ENCODE data around the gene CHL1. TPM values are rescaled to one million over a fixed set of nuclear protein-coding genes. Genes with fewer than 3 reads are reported as not detected.

The CHL1 gene
- total RNA-seq, 4 donors from 2014 or later, result 10.4 to 41.5 (median 25.4) TPM

DNA sequence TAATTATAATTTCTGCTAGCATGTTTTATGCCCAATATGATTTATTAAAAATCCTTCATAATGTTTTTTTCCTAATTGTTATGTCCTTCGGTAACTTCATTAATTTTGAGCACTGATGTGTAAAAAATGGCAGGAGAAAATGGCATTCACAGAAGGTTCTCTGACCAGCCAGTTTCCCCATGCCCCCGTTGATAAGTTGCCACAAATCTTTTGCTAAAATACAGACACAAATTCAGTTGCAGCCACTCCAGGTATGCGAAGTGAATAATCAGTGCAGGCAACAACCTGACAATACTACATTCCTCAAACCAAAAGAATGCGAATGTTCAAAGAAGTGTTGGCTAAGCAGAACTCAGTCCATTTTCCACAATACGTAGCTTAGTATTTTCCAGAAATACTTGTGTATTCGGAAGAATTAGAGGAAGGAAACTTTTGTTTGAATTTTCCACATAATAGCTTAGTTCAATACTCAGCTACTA is 32.7 kb downstream of the CHL1 start:
- DNase-seq, result no peak
- 79 to 81% methylated on average over 6 of the region's 6 CpGs for WGBS, 2 donors (ENCODE audit: low coverage in 1 of 2)
- Histone ChIP-seq H3K9me3 (no peaks in the 10 kb centered on the region), H3K27me3 (no peaks in the 10 kb centered on the region), H3K27ac (no peak overlapping the region), H3K36me3 (no peaks in the 10 kb centered on the region), H3K4me1 (no peaks in the 10 kb centered on the region), H3K4me3 (no peak overlapping the region)
- no peak for TF ChIP-seq POLR2AphosphoS5 (IDR thresholded peaks at IDR 0.05)
- TF ChIP-seq CTCF (IDR thresholded peaks at IDR 0.05), result no peak
- no peak for TF ChIP-seq POLR2A (IDR thresholded peaks at IDR 0.05)
- intact Hi-C loops (cut with DNase I; ENCODE audit: low total_unique reads), result no loop called here
- in situ Hi-C loops (cut with MboI; ENCODE audit: low pct_ligation_motif_present in 1 of 4, low pct_unique_long_range_greater_than_20kb in 1 of 4, low sequenced_read_pairs in 3 of 4), result no loop called here

- no peaks in the 10 kb centered on the region for H3K4me1 ChIP-seq
- in situ Hi-C loops (cut with MboI; ENCODE audit: low pct_ligation_motif_present in 1 of 4, low pct_unique_long_range_greater_than_20kb in 1 of 4, low sequenced_read_pairs in 3 of 4) (no loop called here), intact Hi-C loops (cut with DNase I; ENCODE audit: low total_unique reads) (no loop called here)
- H3K27me3 ChIP-seq, result no peaks in the 10 kb centered on the region
- no peaks in the 10 kb centered on the region for H3K36me3 ChIP-seq
- 61 to 71% methylated on average over 4 of the region's 4 CpGs for WGBS, 2 donors (ENCODE audit: low coverage in 1 of 2)
- H3K4me3 ChIP-seq, result no peak overlapping the region
- no peak for DNase-seq
- no peaks in the 10 kb centered on the region for H3K9me3 ChIP-seq
- TF ChIP-seq POLR2AphosphoS5 (IDR thresholded peaks at IDR 0.05) (no peak), POLR2A (IDR thresholded peaks at IDR 0.05) (no peak), CTCF (IDR thresholded peaks at IDR 0.05) (no peak), EP300 (IDR thresholded peaks at IDR 0.05; ENCODE audit: low read depth) (no peak)
- H3K27ac ChIP-seq, result no peak overlapping the region
Measured at GRCh38 chr3:236881-237280, 40.3 kb downstream of the CHL1 start.

GRCh38 chr3:242602-243355 is 46.2 kb downstream of the CHL1 start:
- Histone ChIP-seq H3K4me3 (no peak overlapping the region), H3K36me3 (no peaks in the 10 kb centered on the region), H3K4me1 (no peaks in the 10 kb centered on the region), H3K27ac (no peak overlapping the region), H3K27me3 (no peaks in the 10 kb centered on the region), H3K9me3 (no peaks in the 10 kb centered on the region)
- no peak for DNase-seq
- TF ChIP-seq POLR2A (IDR thresholded peaks at IDR 0.05) (no peak), CTCF (IDR thresholded peaks at IDR 0.05) (no peak), EP300 (IDR thresholded peaks at IDR 0.05; ENCODE audit: low read depth) (no peak), POLR2AphosphoS5 (IDR thresholded peaks at IDR 0.05) (no peak)
- WGBS, 2 donors (ENCODE audit: low coverage in 1 of 2), result 76 to 79% methylated on average over 3 of the region's 3 CpGs
- in situ Hi-C loops (cut with MboI; ENCODE audit: low pct_ligation_motif_present in 1 of 4, low pct_unique_long_range_greater_than_20kb in 1 of 4, low sequenced_read_pairs in 3 of 4) (no loop called here), intact Hi-C loops (cut with DNase I; ENCODE audit: low total_unique reads) (no loop called here)

- Histone ChIP-seq H3K36me3 (no peaks in the 10 kb centered on the region), H3K4me1 (peaks cover 0 to 3% (median 0%) of the 10 kb centered on the region in 4 donors), H3K4me3 (no peak overlapping the region), H3K27me3 (no peaks in the 10 kb centered on the region), H3K9me3 (no peaks in the 10 kb centered on the region), H3K27ac (no peak overlapping the region)
- WGBS, 2 donors (ENCODE audit: low coverage in 1 of 2), result 56 to 71% methylated on average over 3 of the region's 3 CpGs
- intact Hi-C loops (cut with DNase I; ENCODE audit: low total_unique reads) (no loop called here), in situ Hi-C loops (cut with MboI; ENCODE audit: low pct_ligation_motif_present in 1 of 4, low pct_unique_long_range_greater_than_20kb in 1 of 4, low sequenced_read_pairs in 3 of 4) (no loop called here)
- DNase-seq, result no peak
- TF ChIP-seq CTCF (IDR thresholded peaks at IDR 0.05), result no peak
- TF ChIP-seq EP300 (IDR thresholded peaks at IDR 0.05; ENCODE audit: low read depth), result no peak
- TF ChIP-seq POLR2A (IDR thresholded peaks at IDR 0.05), result no peak
- TF ChIP-seq POLR2AphosphoS5 (IDR thresholded peaks at IDR 0.05), result no peak
Measured at GRCh38 chr3:243356-243725, 46.8 kb downstream of the CHL1 start.

Data from transverse colon (tissue), 4 donors.